Endothelial cell (in vitro differentiated cells): ENCODE results near the gene DOCK4. TPM values are rescaled to one million over a fixed set of nuclear protein-coding genes. Genes with fewer than 3 reads are reported as not detected.

ENCODE experiments used
- DNase-seq: peaks from one replicate; pipeline ENCODE4 v3.0.0; 2021; ENCODE audit warnings: low spot score
- H3K27ac Mint-ChIP-seq: one replicate; pipeline ENCODE4 v1.8.0; 2021; ENCODE audit warnings: mixed read lengths, inconsistent platforms; ENCODE audit not compliant: unreplicated experiment
- H3K27me3 Mint-ChIP-seq: one replicate; pipeline ENCODE4 v1.8.0; 2021; ENCODE audit warnings: mild to moderate bottlenecking, moderate library complexity, mixed read lengths, inconsistent platforms; ENCODE audit not compliant: unreplicated experiment
- H3K36me3 Mint-ChIP-seq: one replicate; pipeline ENCODE4 v1.8.0; 2021; ENCODE audit warnings: mild to moderate bottlenecking, low read depth, mixed read lengths, inconsistent platforms; ENCODE audit not compliant: unreplicated experiment
- H3K4me1 Mint-ChIP-seq: one replicate; pipeline ENCODE4 v1.8.0; 2021; ENCODE audit warnings: mild to moderate bottlenecking, mixed read lengths, inconsistent platforms; ENCODE audit not compliant: unreplicated experiment
- H3K4me3 Mint-ChIP-seq: one replicate; pipeline ENCODE4 v1.8.0; 2021; ENCODE audit warnings: mild to moderate bottlenecking, mixed read lengths, inconsistent platforms; ENCODE audit not compliant: unreplicated experiment
- H3K9me3 Mint-ChIP-seq: one replicate; pipeline ENCODE4 v1.8.0; 2021; ENCODE audit warnings: mixed read lengths, inconsistent platforms; ENCODE audit not compliant: unreplicated experiment
- total RNA-seq: library from RNA; stranded (reverse); fragmentation: NEBNext Ultra II Directional; extraction: Animal tissue kit (Norgen Biotek cat#: 25700); gene quantifications from one replicate; pipeline ENCODE4 v1.2.1, GENCODE V29; 2021; ENCODE audit not compliant: unreplicated experiment
- TF ChIP-seq, protein P1 (sequence below): fragments of 200-600 bp; sonication (generic); IDR thresholded peaks from one replicate; pipeline ENCODE4 v1.5.0; 2021; ENCODE audit warnings: antibody characterized with exemption; ENCODE audit not compliant: unreplicated experiment

The DOCK4 gene
- total RNA-seq, 1 donor from 2014 or later, result 99.2 TPM

GRCh38 chr7:111821046-111821445 is 385.2 kb downstream of the DOCK4 start:
- Mint-ChIP-seq H3K4me1 (peaks cover 5% of the 10 kb centered on the region), H3K27me3 (no peaks in the 10 kb centered on the region), H3K36me3 (peaks cover 14% of the 10 kb centered on the region), H3K27ac (no peak overlapping the region), H3K4me3 (no peak overlapping the region), H3K9me3 (no peaks in the 10 kb centered on the region)
- no peak for DNase-seq
- TF ChIP-seq, protein P1, sequence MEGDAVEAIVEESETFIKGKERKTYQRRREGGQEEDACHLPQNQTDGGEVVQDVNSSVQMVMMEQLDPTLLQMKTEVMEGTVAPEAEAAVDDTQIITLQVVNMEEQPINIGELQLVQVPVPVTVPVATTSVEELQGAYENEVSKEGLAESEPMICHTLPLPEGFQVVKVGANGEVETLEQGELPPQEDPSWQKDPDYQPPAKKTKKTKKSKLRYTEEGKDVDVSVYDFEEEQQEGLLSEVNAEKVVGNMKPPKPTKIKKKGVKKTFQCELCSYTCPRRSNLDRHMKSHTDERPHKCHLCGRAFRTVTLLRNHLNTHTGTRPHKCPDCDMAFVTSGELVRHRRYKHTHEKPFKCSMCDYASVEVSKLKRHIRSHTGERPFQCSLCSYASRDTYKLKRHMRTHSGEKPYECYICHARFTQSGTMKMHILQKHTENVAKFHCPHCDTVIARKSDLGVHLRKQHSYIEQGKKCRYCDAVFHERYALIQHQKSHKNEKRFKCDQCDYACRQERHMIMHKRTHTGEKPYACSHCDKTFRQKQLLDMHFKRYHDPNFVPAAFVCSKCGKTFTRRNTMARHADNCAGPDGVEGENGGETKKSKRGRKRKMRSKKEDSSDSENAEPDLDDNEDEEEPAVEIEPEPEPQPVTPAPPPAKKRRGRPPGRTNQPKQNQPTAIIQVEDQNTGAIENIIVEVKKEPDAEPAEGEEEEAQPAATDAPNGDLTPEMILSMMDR, result no peak

DNA sequence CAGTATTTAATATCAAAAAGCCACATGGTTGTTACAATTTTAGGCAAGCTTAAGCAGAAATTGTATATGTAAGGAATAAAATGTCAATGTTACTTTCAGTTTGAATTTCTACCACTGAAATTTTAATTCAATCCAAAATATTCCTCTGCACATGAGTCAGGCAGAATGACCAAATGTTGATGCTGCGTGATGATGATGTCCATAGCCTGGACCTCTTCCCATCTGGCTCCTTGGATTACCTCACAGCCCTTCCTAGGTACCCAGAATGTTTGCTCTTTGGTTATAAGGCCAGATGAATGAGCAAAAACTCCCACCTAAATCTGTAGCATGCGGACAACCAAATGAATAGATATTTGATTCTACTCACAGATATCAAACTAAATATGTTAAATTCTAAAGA is 385.6 kb downstream of the DOCK4 start:
- no peak overlapping the region for H3K4me3 Mint-ChIP-seq
- H3K4me1 Mint-ChIP-seq, result peaks cover 5% of the 10 kb centered on the region
- H3K27ac Mint-ChIP-seq, result no peak overlapping the region
- TF ChIP-seq, protein P1, result no peak
- no peak for DNase-seq
- no peaks in the 10 kb centered on the region for H3K9me3 Mint-ChIP-seq
- H3K27me3 Mint-ChIP-seq, result no peaks in the 10 kb centered on the region
- H3K36me3 Mint-ChIP-seq, result peaks cover 14% of the 10 kb centered on the region

DNA sequence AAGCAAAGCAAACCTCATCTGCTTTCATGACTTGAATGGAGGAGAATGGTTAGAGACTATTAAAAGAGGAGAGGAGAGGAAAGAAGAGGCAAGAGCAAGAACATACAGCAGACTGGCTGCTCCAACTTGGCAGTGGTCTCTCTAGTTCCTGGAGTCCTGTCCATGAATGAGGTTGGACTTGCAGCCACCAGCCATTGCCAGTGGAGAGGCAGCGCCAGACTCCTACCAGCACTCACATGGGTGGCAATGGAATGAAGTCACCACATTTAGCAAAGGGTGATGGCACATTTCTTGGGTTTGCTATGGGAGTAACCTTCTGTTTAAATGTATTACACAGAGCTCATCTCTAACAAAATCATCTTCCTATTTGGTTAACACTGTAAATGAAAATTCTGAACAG is 386.1 kb downstream of the DOCK4 start:
- TF ChIP-seq, protein P1, result no peak
- peaks cover 1% of the 10 kb centered on the region for H3K27me3 Mint-ChIP-seq
- H3K27ac Mint-ChIP-seq, result no peak overlapping the region
- no peak overlapping the region for H3K4me3 Mint-ChIP-seq
- H3K4me1 Mint-ChIP-seq, result peaks cover 5% of the 10 kb centered on the region
- no peak for DNase-seq
- H3K9me3 Mint-ChIP-seq, result no peaks in the 10 kb centered on the region
- H3K36me3 Mint-ChIP-seq, result peaks cover 14% of the 10 kb centered on the region

DNA sequence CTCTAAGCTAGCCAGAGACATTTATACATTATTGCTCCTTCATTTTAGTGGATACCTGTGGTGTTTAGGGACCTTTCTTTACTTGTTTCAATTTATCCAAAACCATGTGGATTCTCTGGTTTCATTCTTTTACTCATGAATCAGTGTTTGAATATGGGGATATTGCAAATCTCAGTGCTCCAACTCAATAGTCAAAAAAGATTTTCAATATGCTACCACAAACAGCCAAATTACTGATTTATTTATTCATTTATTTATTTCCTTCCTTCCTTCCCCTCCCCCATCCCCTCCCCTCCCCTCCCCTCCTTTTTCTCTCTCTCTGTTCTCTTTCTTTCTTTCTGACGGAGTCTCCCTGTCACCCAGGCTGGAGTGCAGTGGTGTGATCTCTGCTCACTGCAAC is 390.8 kb downstream of the DOCK4 start:
- no peak overlapping the region for H3K27ac Mint-ChIP-seq

DNA sequence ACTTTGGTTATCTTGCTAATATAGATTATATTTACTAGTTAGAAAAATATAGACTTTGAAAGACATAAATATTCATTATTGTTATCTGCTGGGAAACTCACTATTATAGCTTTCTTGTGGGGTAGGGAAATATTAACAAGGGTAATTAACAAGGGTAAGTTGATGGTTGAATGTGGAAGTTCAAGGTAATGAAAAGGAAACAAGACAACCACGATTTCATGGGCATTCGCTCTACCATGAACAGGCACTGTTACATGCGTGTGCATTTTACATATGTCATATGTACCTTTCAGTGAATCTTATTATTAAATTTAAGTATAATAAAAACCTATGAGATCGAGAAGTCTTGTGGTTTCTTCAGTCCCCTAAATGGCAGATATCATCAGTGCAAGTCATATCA is 392.9 kb downstream of the DOCK4 start:
- Mint-ChIP-seq H3K4me1 (no peaks in the 10 kb centered on the region), H3K27me3 (peaks cover 1% of the 10 kb centered on the region)

More for the DNA sequence above, 390.8 kb downstream of the DOCK4 start:
- DNase-seq, result no peak
- no peaks in the 10 kb centered on the region for H3K36me3 Mint-ChIP-seq
- TF ChIP-seq, protein P1, result no peak
- no peaks in the 10 kb centered on the region for H3K4me1 Mint-ChIP-seq
- H3K9me3 Mint-ChIP-seq, result no peaks in the 10 kb centered on the region
- H3K4me3 Mint-ChIP-seq, result no peak overlapping the region
- H3K27me3 Mint-ChIP-seq, result peaks cover 1% of the 10 kb centered on the region

More for the DNA sequence above, 392.9 kb downstream of the DOCK4 start:
- DNase-seq, result no peak
- no peak overlapping the region for H3K27ac Mint-ChIP-seq
- H3K36me3 Mint-ChIP-seq, result peaks cover 7% of the 10 kb centered on the region
- TF ChIP-seq, protein P1, result no peak
- H3K4me3 Mint-ChIP-seq, result no peak overlapping the region
- H3K9me3 Mint-ChIP-seq, result no peaks in the 10 kb centered on the region
